Mesothelial cell of epicardium (in vitro differentiated cells): ENCODE data around the gene HAUS7. TPM values are rescaled to one million over a fixed set of nuclear protein-coding genes. Genes with fewer than 3 reads are reported as not detected.

Experiments
- DNase-seq, 2 experiments: peaks; one replicate each; pipeline ENCODE4 v3.0.0; 2021; ENCODE audit warnings: low spot score in 2 of 2; ENCODE audit not compliant: unreplicated experiment in 2 of 2
- H3K27ac Mint-ChIP-seq: 2 replicates; pipeline ENCODE4 v1.8.0; 2021; ENCODE audit warnings: mixed read lengths
- H3K27me3 Mint-ChIP-seq: 2 replicates; pipeline ENCODE4 v1.8.0; 2021; ENCODE audit warnings: low read depth, mixed read lengths
- H3K36me3 Mint-ChIP-seq: 2 replicates; pipeline ENCODE4 v1.8.0; 2021; ENCODE audit warnings: mixed read lengths
- H3K4me1 Mint-ChIP-seq: 2 replicates; pipeline ENCODE4 v1.8.0; 2021; ENCODE audit warnings: mixed read lengths
- H3K4me3 Mint-ChIP-seq: 2 replicates; pipeline ENCODE4 v1.8.0; 2021; ENCODE audit warnings: mild to moderate bottlenecking, moderate library complexity, mixed read lengths
- H3K9me3 Mint-ChIP-seq: 2 replicates; pipeline ENCODE4 v1.8.0; 2021; ENCODE audit warnings: mixed read lengths
- total RNA-seq: library from RNA; stranded (reverse); gene quantifications from 3 replicates; pipeline ENCODE4 v1.2.1, GENCODE V29; 2021
- TF ChIP-seq, protein P1 (sequence below): fragments of 200-600 bp; sonication (generic); IDR thresholded peaks from one replicate; pipeline ENCODE4 v1.5.0; 2021; ENCODE audit warnings: antibody characterized with exemption; ENCODE audit not compliant: unreplicated experiment

HAUS7 gene
- total RNA-seq, 1 donor from 2014 or later, result 24.7 TPM

DNA sequence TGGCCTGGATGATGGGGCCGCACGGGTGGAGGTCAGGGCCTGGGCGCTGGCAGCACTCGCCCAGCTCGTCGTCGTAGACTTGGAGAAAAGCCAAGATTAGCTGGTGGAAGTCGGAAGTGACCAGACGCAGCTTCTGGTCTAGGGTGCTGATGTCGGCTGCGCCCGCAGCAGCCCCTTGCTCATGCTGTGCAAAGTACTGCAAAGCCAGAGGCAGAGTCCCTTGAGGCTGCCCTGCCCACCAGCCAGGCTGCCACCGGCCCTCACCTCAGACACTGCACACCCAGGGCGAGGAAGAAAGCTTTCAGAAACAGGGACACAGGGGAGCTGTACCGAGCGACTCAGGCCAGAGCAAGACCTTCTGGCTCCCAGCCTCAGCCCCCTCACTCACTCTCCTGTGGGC, 14.8 kb downstream of the HAUS7 start:
- H3K4me3 Mint-ChIP-seq, result no peak overlapping the region
- no peaks in the 10 kb centered on the region for H3K27me3 Mint-ChIP-seq
- H3K27ac Mint-ChIP-seq, result no peak overlapping the region
- peaks cover 4% of the 10 kb centered on the region for H3K4me1 Mint-ChIP-seq
- TF ChIP-seq, protein P1, sequence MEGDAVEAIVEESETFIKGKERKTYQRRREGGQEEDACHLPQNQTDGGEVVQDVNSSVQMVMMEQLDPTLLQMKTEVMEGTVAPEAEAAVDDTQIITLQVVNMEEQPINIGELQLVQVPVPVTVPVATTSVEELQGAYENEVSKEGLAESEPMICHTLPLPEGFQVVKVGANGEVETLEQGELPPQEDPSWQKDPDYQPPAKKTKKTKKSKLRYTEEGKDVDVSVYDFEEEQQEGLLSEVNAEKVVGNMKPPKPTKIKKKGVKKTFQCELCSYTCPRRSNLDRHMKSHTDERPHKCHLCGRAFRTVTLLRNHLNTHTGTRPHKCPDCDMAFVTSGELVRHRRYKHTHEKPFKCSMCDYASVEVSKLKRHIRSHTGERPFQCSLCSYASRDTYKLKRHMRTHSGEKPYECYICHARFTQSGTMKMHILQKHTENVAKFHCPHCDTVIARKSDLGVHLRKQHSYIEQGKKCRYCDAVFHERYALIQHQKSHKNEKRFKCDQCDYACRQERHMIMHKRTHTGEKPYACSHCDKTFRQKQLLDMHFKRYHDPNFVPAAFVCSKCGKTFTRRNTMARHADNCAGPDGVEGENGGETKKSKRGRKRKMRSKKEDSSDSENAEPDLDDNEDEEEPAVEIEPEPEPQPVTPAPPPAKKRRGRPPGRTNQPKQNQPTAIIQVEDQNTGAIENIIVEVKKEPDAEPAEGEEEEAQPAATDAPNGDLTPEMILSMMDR, result no peak
- peaks cover 10% of the 10 kb centered on the region for H3K36me3 Mint-ChIP-seq
- DNase-seq, result no peak
- peaks cover 6% of the 10 kb centered on the region for H3K9me3 Mint-ChIP-seq

DNA sequence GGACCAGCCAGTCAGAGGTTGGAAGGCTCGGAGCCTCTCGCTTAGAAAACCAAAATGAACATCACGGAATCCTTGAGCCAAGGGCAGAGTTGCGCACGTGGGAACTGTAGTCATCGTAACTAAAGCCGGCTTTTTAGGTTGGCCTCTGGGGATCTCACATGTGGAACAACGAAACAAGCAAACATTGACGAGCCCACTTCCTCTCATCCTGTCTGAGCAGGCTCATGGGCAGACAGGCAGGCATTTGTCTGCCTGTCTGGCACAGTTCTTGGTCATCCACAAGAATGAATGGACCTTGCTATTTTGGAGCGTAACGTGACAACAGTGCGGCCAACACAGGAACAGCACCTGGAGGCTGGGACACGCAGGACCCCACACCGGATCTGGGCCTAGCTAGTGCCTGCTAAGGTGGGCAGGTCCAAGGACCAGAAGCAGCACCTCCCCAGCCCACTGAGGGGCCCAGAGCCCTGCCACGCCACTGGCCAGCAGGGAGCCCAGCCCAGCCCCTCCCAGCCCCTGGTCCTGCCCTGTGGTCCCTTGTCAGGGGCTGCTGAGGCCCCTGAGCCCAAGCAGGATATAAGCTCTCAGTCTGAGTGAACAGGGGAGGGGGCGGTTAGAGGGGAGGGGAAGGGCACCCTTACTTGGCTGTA, 15.3 kb downstream of the HAUS7 start:
- no peak for DNase-seq
- peaks cover 2% of the 10 kb centered on the region for H3K4me1 Mint-ChIP-seq
- no peaks in the 10 kb centered on the region for H3K27me3 Mint-ChIP-seq
- H3K27ac Mint-ChIP-seq, result no peak overlapping the region
- H3K9me3 Mint-ChIP-seq, result peaks cover 6% of the 10 kb centered on the region
- H3K4me3 Mint-ChIP-seq, result no peak overlapping the region
- H3K36me3 Mint-ChIP-seq, result peaks cover 10% of the 10 kb centered on the region
- TF ChIP-seq, protein P1, result no peak

DNA sequence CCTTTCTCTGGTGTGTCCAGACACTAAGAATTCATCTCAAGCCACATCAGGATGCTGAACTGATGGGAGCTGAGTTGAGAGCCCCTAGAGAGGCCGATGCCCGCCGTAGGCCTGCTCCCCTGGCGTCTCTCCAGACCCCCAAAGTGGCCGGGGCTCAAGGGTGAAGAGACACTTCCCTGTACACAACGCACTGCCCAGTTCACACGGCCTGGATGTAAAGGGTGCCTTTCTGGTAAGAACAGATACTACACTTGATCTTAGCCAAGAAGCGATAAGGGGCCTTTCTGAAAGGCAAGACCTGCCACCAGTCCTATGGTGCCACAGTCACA, 19.5 kb downstream of the HAUS7 start:
- DNase-seq, result no peak
- Mint-ChIP-seq H3K9me3 (no peaks in the 10 kb centered on the region), H3K27ac (no peak overlapping the region), H3K36me3 (peaks cover 6% of the 10 kb centered on the region), H3K4me1 (no peaks in the 10 kb centered on the region), H3K27me3 (no peaks in the 10 kb centered on the region), H3K4me3 (no peak overlapping the region)
- TF ChIP-seq, protein P1, result no peak

DNA sequence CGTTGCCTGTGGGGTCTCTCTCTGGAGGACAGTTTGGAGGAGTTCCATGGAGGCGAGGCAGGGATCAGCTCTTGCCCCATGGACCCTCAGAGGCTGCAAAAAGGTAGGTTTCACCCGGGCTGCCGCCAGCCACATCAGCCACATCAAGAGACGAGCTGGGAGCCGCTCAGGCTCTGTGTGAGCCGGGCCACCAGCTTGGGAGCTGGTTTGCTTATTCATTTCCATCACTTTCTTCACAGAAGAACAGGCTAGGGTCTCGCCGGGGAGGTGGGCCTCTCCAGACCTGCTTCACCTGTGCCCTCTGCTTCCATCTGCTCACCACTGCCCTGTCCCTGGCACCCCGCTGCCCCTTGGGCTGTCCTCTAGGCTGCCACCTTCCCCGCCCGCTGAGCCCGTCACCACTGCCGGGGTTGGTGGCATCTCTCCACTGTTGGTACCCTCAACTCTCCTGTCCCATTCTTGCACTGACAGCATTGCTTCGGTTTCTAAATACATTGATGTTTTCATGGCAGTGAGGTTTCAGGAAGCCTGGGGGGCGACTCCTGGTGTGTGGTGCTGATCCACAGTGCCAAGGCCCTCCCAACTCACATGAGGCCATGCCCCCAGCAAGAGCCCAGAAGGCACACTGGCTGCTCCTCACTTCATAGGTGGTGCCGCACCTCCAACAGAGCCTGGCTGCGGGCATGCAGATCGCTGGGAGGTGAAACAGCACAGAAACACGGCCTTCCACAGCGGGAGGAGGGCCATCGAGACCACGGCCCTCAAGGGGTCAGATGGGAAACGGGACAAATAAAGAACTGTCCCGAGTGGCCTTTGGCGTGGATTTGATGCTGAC, 20.0 kb downstream of the HAUS7 start:
- H3K27ac Mint-ChIP-seq, result no peak overlapping the region
- no peaks in the 10 kb centered on the region for H3K4me1 Mint-ChIP-seq
- no peaks in the 10 kb centered on the region for H3K27me3 Mint-ChIP-seq
- TF ChIP-seq, protein P1, result no peak
- DNase-seq, result no peak
- peaks cover 6% of the 10 kb centered on the region for H3K36me3 Mint-ChIP-seq
- no peaks in the 10 kb centered on the region for H3K9me3 Mint-ChIP-seq
- no peak overlapping the region for H3K4me3 Mint-ChIP-seq

DNA sequence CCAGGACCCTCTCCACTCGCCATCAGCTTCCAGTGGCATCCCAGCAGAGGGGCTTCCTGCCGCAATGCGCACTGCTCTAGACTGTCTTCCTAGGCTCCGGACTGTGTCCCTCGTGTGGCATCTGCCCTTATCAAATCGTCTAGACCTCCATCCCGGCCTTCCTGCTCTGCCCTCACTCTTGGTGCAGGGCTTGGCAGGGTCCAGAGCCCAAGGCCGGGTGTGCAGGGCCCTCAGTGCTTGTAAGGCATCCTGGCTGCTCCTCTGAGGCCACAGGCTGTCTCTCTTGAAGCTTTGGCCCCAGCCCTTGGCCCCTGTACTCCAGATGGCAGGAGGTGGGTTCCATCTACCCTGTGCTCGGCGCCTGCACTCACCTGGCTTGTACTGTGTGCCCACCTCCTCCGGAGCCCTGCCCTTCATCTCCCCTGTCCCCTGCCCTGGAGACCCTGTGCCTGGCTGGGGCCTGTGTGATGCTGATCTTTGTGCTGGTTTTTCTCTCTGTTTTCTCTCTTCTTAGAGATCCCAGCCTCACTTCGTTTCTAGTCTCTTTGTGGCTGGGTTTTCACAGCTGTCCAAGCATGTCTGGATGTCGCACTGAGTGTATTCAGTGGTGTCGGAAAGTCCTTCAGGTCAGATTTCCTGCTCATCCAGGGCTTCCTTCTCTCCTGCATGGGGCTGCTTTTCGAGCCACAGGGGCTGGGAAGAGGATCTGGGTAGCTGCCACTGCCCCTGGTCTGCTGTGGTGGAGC, 20.8 kb downstream of the HAUS7 start:
- Mint-ChIP-seq H3K27ac (no peak overlapping the region), H3K4me3 (no peak overlapping the region), H3K27me3 (no peaks in the 10 kb centered on the region), H3K9me3 (no peaks in the 10 kb centered on the region), H3K4me1 (no peaks in the 10 kb centered on the region), H3K36me3 (peaks cover 4% of the 10 kb centered on the region)
- TF ChIP-seq, protein P1, result no peak
- no peak for DNase-seq
